ENCODE data around the gene ASB18.

GRCh38 chr2:236178890-236179235, 85.3 kb downstream of the ASB18 start:
- TF ChIP-seq EZH2 (IDR thresholded peaks at IDR 0.05; ENCODE audit: insufficient read depth, poor library complexity, severe bottlenecking) = no peak
- TF ChIP-seq EZH2phosphoT487 (IDR thresholded peaks at IDR 0.05; ENCODE audit: insufficient read depth, low read depth) = no peak

Measured in GM23248 (cell line).